GM23248 (cell line): ENCODE measurements around the gene SUN2.

Experiments
- EZH2 ChIP-seq: fragments of 200-600 bp; sonication (generic); IDR thresholded peaks from 2 replicates; pipeline ENCODE4 v1.6.1; 2018; ENCODE audit warnings: antibody characterized with exemption, mild to moderate bottlenecking; ENCODE audit not compliant: insufficient read depth, poor library complexity, severe bottlenecking
- EZH2phosphoT487 ChIP-seq: fragments of 200-600 bp; sonication (generic); IDR thresholded peaks from 2 replicates; pipeline ENCODE4 v1.6.1; 2018; ENCODE audit warnings: antibody characterized with exemption, moderate library complexity, mild to moderate bottlenecking, low read depth; ENCODE audit not compliant: insufficient read depth

DNA sequence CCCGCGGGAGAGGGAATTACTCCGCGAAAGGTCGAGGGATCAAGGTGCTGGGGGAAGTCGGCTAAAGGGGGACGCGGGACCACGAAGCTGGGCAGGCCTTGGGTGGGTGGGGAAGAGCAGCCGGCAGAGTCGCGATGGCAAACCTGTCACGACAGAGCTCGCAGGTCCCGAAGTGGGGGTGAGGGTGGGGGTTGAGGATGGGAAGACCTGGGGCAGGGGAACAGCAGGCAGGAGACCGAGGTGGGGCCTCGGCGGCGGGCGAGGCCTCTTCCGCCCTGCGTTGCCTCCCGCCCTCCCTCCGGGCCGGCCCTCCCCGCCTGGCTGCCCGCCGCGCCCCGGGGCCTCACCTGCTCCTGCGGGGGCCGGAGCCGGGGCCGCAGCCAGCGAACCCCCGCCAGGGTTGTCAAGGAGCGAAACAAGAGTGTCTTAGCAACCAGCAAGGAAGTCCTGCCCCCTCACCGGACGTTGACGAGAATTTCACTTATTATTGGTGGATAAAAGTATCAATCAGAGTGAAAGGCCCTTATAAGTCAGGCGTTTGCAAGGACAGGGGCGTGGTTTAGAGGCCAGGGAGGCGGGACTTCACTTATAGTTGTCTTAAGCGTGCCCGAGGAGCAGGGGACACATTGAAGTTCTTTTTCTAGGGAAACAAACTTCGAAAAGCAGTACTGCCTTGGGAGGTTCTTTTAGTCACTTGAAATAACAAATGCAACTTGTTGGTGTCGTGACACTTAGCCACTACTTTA, 38.1 kb upstream of the SUN2 start, which contains the start of gene DNAL4:
- no peak for TF ChIP-seq EZH2
- no peak for TF ChIP-seq EZH2phosphoT487
